Naive thymus-derived CD4-positive, alpha-beta T cell (primary cell): Measurements from ENCODE around the gene CSNK2A1. TPM values are rescaled to one million over a fixed set of nuclear protein-coding genes. Genes with fewer than 3 reads are reported as not detected.

Source experiments
- ATAC-seq: fragments of 150-1000 bp; cut with Tn5 transposase; 2 replicates; pipeline ENCODE4 v1.10.0; 2021; ENCODE audit warnings: mild to moderate bottlenecking, moderate library complexity
- CTCF ChIA-PET: fragments of 350-600 bp; sonication (Branson Sonifier 250); formaldehyde crosslinking; loops from one replicate; lab custom pipeline; 2021; ENCODE audit warnings: antibody characterized with exemption; lab: Charles Lee
- POLR2A ChIA-PET: fragments of 350-600 bp; sonication (Branson Sonifier 250); formaldehyde crosslinking; loops from one replicate; lab custom pipeline; 2021; ENCODE audit warnings: antibody characterized with exemption, inconsistent platforms; lab: Charles Lee
- DNase-seq, 9 donors: peaks; one replicate each; pipeline versions ENCODE4 v3.0.0 to v3.0.0-alpha.2; 2020 to 2022; ENCODE audit warnings: mixed read lengths in 1 of 9
- H3K27ac ChIP-seq: one replicate; pipeline ENCODE4 v1.7.0; 2013; ENCODE audit warnings: mild to moderate bottlenecking, low read depth, low read length, moderate library complexity
- H3K27me3 ChIP-seq, 2 donors: one replicate each; pipeline ENCODE4 v1.7.0; 2013; ENCODE audit warnings: low read length in 2 of 2, mild to moderate bottlenecking in 2 of 2, moderate library complexity in 2 of 2; ENCODE audit not compliant: control insufficient read depth in 2 of 2, insufficient read depth in 2 of 2
- H3K36me3 ChIP-seq, 3 experiments: 1 replicate in 2 of 3; 2 replicates in 1 of 3; pipeline ENCODE4 v1.7.0; 2013; ENCODE audit warnings: low read length in 3 of 3, mild to moderate bottlenecking in 3 of 3, moderate library complexity in 1 of 3; ENCODE audit not compliant: insufficient read depth in 3 of 3, control insufficient read depth in 2 of 3
- H3K4me1 ChIP-seq, 2 donors: one replicate each; pipeline ENCODE4 v1.7.0; 2013; ENCODE audit warnings: low read length in 2 of 2, mild to moderate bottlenecking in 2 of 2, moderate library complexity in 1 of 2; ENCODE audit not compliant: control insufficient read depth in 2 of 2, insufficient read depth in 2 of 2
- H3K4me3 ChIP-seq: 2 replicates; pipeline ENCODE4 v1.7.0; 2013; ENCODE audit warnings: mild to moderate bottlenecking, low read length
- H3K9me3 ChIP-seq, 3 experiments: 1 replicate in 2 of 3; 2 replicates in 1 of 3; pipeline ENCODE4 v1.7.0; 2013; ENCODE audit warnings: low read length in 3 of 3; ENCODE audit not compliant: control insufficient read depth in 2 of 3
- H3K27ac Mint-ChIP-seq, 9 donors: one replicate each; pipeline ENCODE4 v1.8.0; 2020 to 2022; ENCODE audit warnings: mixed read lengths in 9 of 9, mild to moderate bottlenecking in 8 of 9, moderate library complexity in 5 of 9, inconsistent platforms in 2 of 9
- H3K27me3 Mint-ChIP-seq, 5 donors: one replicate each; pipeline ENCODE4 v1.8.0; 2021 to 2022; ENCODE audit warnings: mixed read lengths in 5 of 5, mild to moderate bottlenecking in 1 of 5
- H3K36me3 Mint-ChIP-seq, 5 donors: one replicate each; pipeline ENCODE4 v1.8.0; 2020 to 2022; ENCODE audit warnings: mixed read lengths in 5 of 5, mild to moderate bottlenecking in 3 of 5, inconsistent platforms in 1 of 5
- H3K4me1 Mint-ChIP-seq, 7 donors: one replicate each; pipeline ENCODE4 v1.8.0; 2020 to 2022; ENCODE audit warnings: mixed read lengths in 7 of 7, mild to moderate bottlenecking in 3 of 7, inconsistent platforms in 1 of 7
- H3K4me3 Mint-ChIP-seq, 10 donors: one replicate each; pipeline ENCODE4 v1.8.0; 2020 to 2022; ENCODE audit warnings: mild to moderate bottlenecking in 10 of 10, mixed read lengths in 10 of 10, moderate library complexity in 6 of 10, inconsistent platforms in 2 of 10
- H3K9me3 Mint-ChIP-seq, 11 donors: one replicate each; pipeline ENCODE4 v1.8.0; 2020 to 2022; ENCODE audit warnings: mixed read lengths in 11 of 11, mild to moderate bottlenecking in 4 of 11, inconsistent platforms in 1 of 11, moderate library complexity in 1 of 11
- intact Hi-C, 2 donors: fragments of 100-400 bp; cut with micrococcal nuclease; formaldehyde crosslinking; loops; one replicate each; pipeline ENCODE4 v1.15.1; 2023
- polyA plus RNA-seq, 2 donors: library from polyadenylated mRNA; unstranded; fragments of 300-500 nt; fragmentation: Illumina TruSeq; gene quantifications; one replicate each; pipeline ENCODE4 v1.2.3, GENCODE V29; 2021
- total RNA-seq, 6 experiments: library from RNA in 5 of 6; stranded (reverse) in 5 of 6; gene quantifications; 1 replicate in 5 of 6; 2 replicates in 1 of 6; pipeline ENCODE4 v1.2.3 and lab custom pipeline; 2021 to 2026

The CSNK2A1 gene
- total and polyA plus RNA-seq, 7 experiments from 2014 or later = 47.3 to 117 (median 74.5) TPM

DNA sequence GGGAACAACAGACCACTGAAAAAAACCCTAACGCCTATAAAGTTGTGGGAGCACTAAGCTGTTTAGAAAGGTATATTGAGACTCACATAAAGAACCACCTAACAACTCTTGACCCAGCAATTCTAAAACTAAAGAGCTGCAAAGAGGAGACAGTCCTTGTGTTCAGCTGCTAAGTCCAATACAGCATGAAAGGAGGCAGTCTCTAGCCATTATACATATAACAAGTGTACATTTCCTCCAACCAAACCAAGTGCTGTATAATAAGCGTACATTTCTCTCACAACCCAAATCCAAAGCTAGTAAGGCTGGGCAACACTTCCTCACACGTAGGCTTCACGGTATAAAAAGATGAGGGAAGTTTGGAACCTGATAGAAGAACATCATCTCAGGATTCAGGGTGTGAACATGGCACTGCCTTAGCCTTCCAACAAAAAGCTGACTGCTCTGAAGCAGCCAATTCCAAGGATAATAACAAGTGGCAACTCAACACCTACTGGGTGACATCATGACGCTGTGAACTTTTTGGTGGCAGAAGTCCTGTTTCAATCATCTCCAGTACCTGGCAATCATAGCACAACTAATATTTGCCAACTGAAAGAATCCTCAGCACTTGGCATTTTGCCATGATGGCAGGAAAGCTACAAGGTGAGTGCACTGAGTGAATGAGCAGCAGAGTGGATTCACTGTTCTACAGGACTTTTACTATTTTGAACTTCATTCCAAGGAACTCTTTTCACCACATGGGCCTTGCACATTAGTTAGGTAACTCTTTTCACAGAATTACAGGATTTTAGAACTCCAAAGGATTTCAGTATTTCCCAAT is 97.9 kb downstream of the CSNK2A1 start:
- no peaks in the 10 kb centered on the region for H3K9me3 ChIP-seq
- no peak overlapping the region for H3K27ac ChIP-seq
- Mint-ChIP-seq H3K9me3 (no peaks in the 10 kb centered on the region), H3K4me1 (peaks cover 12 to 31% (median 19%) of the 10 kb centered on the region in 7 donors), H3K27ac (peak overlapping the region in 2 of 9 donors; percentile 32 to 53), H3K4me3 (no peak overlapping the region), H3K27me3 (no peaks in the 10 kb centered on the region), H3K36me3 (peaks cover 13 to 46% (median 23%) of the 10 kb centered on the region in 5 donors)
- peaks cover 0 to 61% (median 12%) of the 10 kb centered on the region in 3 experiments for H3K36me3 ChIP-seq
- no peaks in the 10 kb centered on the region for H3K27me3 ChIP-seq
- DNase-seq = no peak
- ATAC-seq = no peak
- intact Hi-C loops = no loop called here
- ChIA-PET POLR2A (no interaction called here), CTCF (interaction anchor here (0.8 kb wide), 1 partner anchor 31 kb away, joined by 3 read pairs; no protein-coding TSS in a partner anchor)
- no peak overlapping the region for H3K4me3 ChIP-seq
- H3K4me1 ChIP-seq = no peaks in the 10 kb centered on the region

GRCh38 chr20:444862-445426 is 98.6 kb downstream of the CSNK2A1 start:
- Histone ChIP-seq H3K4me3 (no peak overlapping the region), H3K27ac (no peak overlapping the region), H3K4me1 (peaks cover 2 to 3% of the 10 kb centered on the region in 2 donors), H3K36me3 (peaks cover 0 to 69% (median 12%) of the 10 kb centered on the region in 3 experiments), H3K9me3 (no peaks in the 10 kb centered on the region), H3K27me3 (no peaks in the 10 kb centered on the region)
- ChIA-PET CTCF (no interaction called here), POLR2A (no interaction called here)
- intact Hi-C loops = no loop called here
- ATAC-seq = no peak
- Mint-ChIP-seq H3K27me3 (no peaks in the 10 kb centered on the region), H3K4me3 (no peak overlapping the region), H3K27ac (peak overlapping the region in 3 of 9 donors; percentile 33 to 85 (median 53)), H3K9me3 (no peaks in the 10 kb centered on the region), H3K36me3 (peaks cover 13 to 53% (median 27%) of the 10 kb centered on the region in 5 donors), H3K4me1 (peaks cover 11 to 29% (median 17%) of the 10 kb centered on the region in 7 donors)
- DNase-seq = no peak

DNA sequence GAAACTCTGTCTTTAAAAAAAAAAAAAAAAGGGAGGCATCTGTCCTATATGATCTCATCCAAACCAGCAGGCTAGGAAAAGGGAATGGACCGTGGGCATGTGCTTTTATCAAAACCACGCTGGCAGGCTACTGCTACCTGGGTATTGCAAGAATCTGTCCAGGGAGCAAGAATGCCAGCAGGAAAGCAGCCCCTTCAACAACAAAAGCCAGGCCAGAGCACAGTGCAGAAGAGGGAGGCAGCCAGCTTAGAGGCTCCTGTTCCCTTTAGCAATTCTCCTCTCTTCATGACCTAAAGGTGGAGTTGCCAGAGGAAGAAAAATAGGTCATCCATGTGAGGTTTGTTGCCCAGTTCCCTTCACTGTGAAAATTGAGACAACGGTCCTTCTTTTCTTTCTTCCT is 99.5 kb downstream of the CSNK2A1 start:
- Histone ChIP-seq H3K27me3 (no peaks in the 10 kb centered on the region), H3K9me3 (no peaks in the 10 kb centered on the region), H3K27ac (no peak overlapping the region), H3K36me3 (peaks cover 0 to 70% (median 12%) of the 10 kb centered on the region in 3 experiments), H3K4me3 (no peak overlapping the region), H3K4me1 (peaks cover 10 to 11% of the 10 kb centered on the region in 2 donors)
- Mint-ChIP-seq H3K4me1 (peaks cover 17 to 31% (median 20%) of the 10 kb centered on the region in 7 donors), H3K9me3 (no peaks in the 10 kb centered on the region), H3K27ac (peak overlapping the region in 1 of 9 donors; percentile 61), H3K4me3 (no peak overlapping the region), H3K36me3 (peaks cover 13 to 57% (median 31%) of the 10 kb centered on the region in 5 donors), H3K27me3 (no peaks in the 10 kb centered on the region)
- DNase-seq (no peak), ATAC-seq (no peak)
- POLR2A ChIA-PET = no interaction called here
- CTCF ChIA-PET = no interaction called here
- intact Hi-C loops = no loop called here

- Mint-ChIP-seq H3K27ac (no peak overlapping the region), H3K36me3 (peaks cover 13 to 57% (median 31%) of the 10 kb centered on the region in 5 donors), H3K4me3 (no peak overlapping the region), H3K27me3 (no peaks in the 10 kb centered on the region), H3K4me1 (peaks cover 25 to 39% (median 28%) of the 10 kb centered on the region in 7 donors), H3K9me3 (no peaks in the 10 kb centered on the region)
- no peak overlapping the region for H3K27ac ChIP-seq
- H3K4me1 ChIP-seq = peaks cover 17 to 18% of the 10 kb centered on the region in 2 donors
- no peaks in the 10 kb centered on the region for H3K9me3 ChIP-seq
- intact Hi-C loops = no loop called here
- POLR2A ChIA-PET = no interaction called here
- ATAC-seq (no peak), DNase-seq (no peak)
- CTCF ChIA-PET = no interaction called here
- no peak overlapping the region for H3K4me3 ChIP-seq
- H3K36me3 ChIP-seq = peaks cover 0 to 70% (median 12%) of the 10 kb centered on the region in 3 experiments
- H3K27me3 ChIP-seq = no peaks in the 10 kb centered on the region
Measured at GRCh38 chr20:443223-443775, 100.3 kb downstream of the CSNK2A1 start.

DNA sequence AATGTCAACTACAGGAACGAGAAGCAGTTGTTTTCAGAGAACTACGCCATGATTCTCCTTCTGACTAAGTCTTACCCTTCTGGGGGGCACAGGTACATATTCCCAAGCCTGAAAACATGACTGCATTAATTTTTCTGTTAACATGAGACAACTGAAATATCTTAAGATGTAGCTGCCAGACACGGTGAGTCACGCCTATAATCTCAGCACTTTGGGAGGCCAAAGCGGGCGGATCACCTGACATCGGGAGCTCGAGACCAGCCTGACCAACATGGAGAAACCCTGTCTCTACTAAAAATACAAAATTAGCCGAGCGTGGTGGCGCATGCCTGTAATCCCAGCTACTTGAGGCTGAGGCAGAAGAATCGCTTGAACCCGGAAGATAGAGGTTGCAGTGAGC is 103.0 kb downstream of the CSNK2A1 start:
- H3K27ac Mint-ChIP-seq = no peak overlapping the region
- no peak for DNase-seq
- H3K4me3 Mint-ChIP-seq = peak overlapping the region in 2 of 10 donors; percentile 77 to 97
- intact Hi-C loops = no loop called here
- peaks cover 36 to 57% (median 51%) of the 10 kb centered on the region in 7 donors for H3K4me1 Mint-ChIP-seq
- H3K4me1 ChIP-seq = peaks cover 29 to 30% of the 10 kb centered on the region in 2 donors
- no peaks in the 10 kb centered on the region for H3K9me3 Mint-ChIP-seq
- H3K36me3 ChIP-seq = peaks cover 0 to 68% (median 12%) of the 10 kb centered on the region in 3 experiments
- ChIA-PET POLR2A (interaction anchor here (0.6 to 1.0 kb wide), 2 partner anchors 14 to 17 kb away, joined by 4 read pairs; no protein-coding TSS in a partner anchor), CTCF (no interaction called here)
- no peak overlapping the region for H3K27ac ChIP-seq
- no peaks in the 10 kb centered on the region for H3K27me3 ChIP-seq
- peaks cover 13 to 66% (median 38%) of the 10 kb centered on the region in 5 donors for H3K36me3 Mint-ChIP-seq
- H3K4me3 ChIP-seq = no peak overlapping the region
- no peak for ATAC-seq
- no peaks in the 10 kb centered on the region for H3K27me3 Mint-ChIP-seq
- H3K9me3 ChIP-seq = no peaks in the 10 kb centered on the region

- Mint-ChIP-seq H3K4me1 (peaks cover 41 to 60% (median 56%) of the 10 kb centered on the region in 7 donors), H3K9me3 (no peaks in the 10 kb centered on the region), H3K4me3 (peak overlapping the region in 5 of 10 donors; percentile 42 to 97 (median 77)), H3K27ac (peak overlapping the region in 2 of 9 donors; percentile 79 to 82), H3K36me3 (peaks cover 12 to 67% (median 41%) of the 10 kb centered on the region in 5 donors), H3K27me3 (no peaks in the 10 kb centered on the region)
- ATAC-seq (no peak), DNase-seq (no peak)
- H3K9me3 ChIP-seq = no peaks in the 10 kb centered on the region
- H3K4me1 ChIP-seq = peaks cover 29 to 30% of the 10 kb centered on the region in 2 donors
- ChIA-PET POLR2A (interaction anchor here (0.6 to 1.0 kb wide), 2 partner anchors 13 to 18 kb away, joined by 4 read pairs; no protein-coding TSS in a partner anchor), CTCF (no interaction called here)
- H3K4me3 ChIP-seq = no peak overlapping the region
- intact Hi-C loops = no loop called here
- H3K36me3 ChIP-seq = peaks cover 0 to 68% (median 11%) of the 10 kb centered on the region in 3 experiments
- no peaks in the 10 kb centered on the region for H3K27me3 ChIP-seq
- no peak overlapping the region for H3K27ac ChIP-seq
Measured at GRCh38 chr20:440148-440547, 103.4 kb downstream of the CSNK2A1 start.
